Endothelial cell of umbilical vein (primary cell): ENCODE results near the gene ELAC2. TPM values are rescaled to one million over a fixed set of nuclear protein-coding genes. Genes with fewer than 3 reads are reported as not detected.

Experiments used
- BruUV-seq: library from RNA; stranded (reverse); fragments of 400-500 nt; replicated peaks from 2 replicates; lab custom pipeline; 2021; lab: Mats Ljungman, UMichigan
- CTCF ChIA-PET: fragments of 300-600, 350-600 bp; sonication (Branson Sonifier 250); formaldehyde crosslinking; loops from one replicate; lab custom pipeline; 2021; ENCODE audit warnings: antibody characterized with exemption, inconsistent platforms; lab: Charles Lee
- POLR2A ChIA-PET: fragments of 300-600, 350-600 bp; sonication (Branson Sonifier 250); formaldehyde crosslinking; loops from one replicate; lab custom pipeline; 2021; ENCODE audit warnings: antibody characterized with exemption, inconsistent platforms; lab: Charles Lee
- DNase-seq: peaks from one replicate; pipeline ENCODE4 v3.0.0-alpha.2; 2011; ENCODE audit warnings: low read depth, low spot score
- FAIRE-seq: peaks from 2 replicates; lab custom pipeline; 2011; peaks lifted over from hg19 to GRCh38; lab: Jason Lieb, UNC
- H2AFZ ChIP-seq: 2 replicates; pipeline ENCODE4 v1.6.0; 2012; ENCODE audit warnings: low read depth, low read length, control low read depth, inconsistent platforms
- H3K27ac ChIP-seq: 2 replicates; pipeline ENCODE4 v1.5.1; 2011; ENCODE audit warnings: low read depth, mild to moderate bottlenecking, control low read depth, low read length, moderate library complexity; ENCODE audit not compliant: insufficient read depth
- H3K27me3 ChIP-seq, 2 experiments: 2 replicates each; pipeline versions ENCODE4 v1.6.0 to v1.6.1; 2011; ENCODE audit warnings: low read length in 2 of 2, mixed read lengths in 1 of 2; ENCODE audit not compliant: control insufficient read depth in 2 of 2, insufficient read depth in 2 of 2
- H3K36me3 ChIP-seq, 2 experiments: 2 replicates in 1 of 2; 3 replicates in 1 of 2; pipeline ENCODE4 v1.5.1; 2011; ENCODE audit warnings: low read length in 2 of 2, mild to moderate bottlenecking in 1 of 2, moderate library complexity in 1 of 2; ENCODE audit not compliant: control insufficient read depth in 2 of 2, insufficient read depth in 2 of 2; ENCODE audit errors: extremely low read depth in 1 of 2
- H3K4me1 ChIP-seq: 3 replicates; pipeline ENCODE4 v1.5.1; 2011; ENCODE audit warnings: mild to moderate bottlenecking, low read length; ENCODE audit not compliant: control insufficient read depth, insufficient read depth; ENCODE audit errors: extremely low read depth
- H3K4me2 ChIP-seq: 2 replicates; pipeline ENCODE4 v1.6.1; 2011; ENCODE audit warnings: low read length, control low read depth, mixed read lengths; ENCODE audit not compliant: insufficient read depth
- H3K4me3 ChIP-seq, 3 experiments: fragments of 200-600 bp in 1 of 3; sonication (generic), shearing (Covaris generic) in 1 of 3; replicated peaks in 1 of 3; 2 replicates each; pipeline ENCODE4 v1.5.1; 2011 to 2016; ENCODE audit warnings: control low read depth in 3 of 3, low read length in 3 of 3, mild to moderate bottlenecking in 2 of 3, inconsistent platforms in 1 of 3, low read depth in 1 of 3, moderate library complexity in 1 of 3; ENCODE audit not compliant: insufficient read depth in 1 of 3
- H3K79me2 ChIP-seq: 2 replicates; pipeline ENCODE4 v1.6.0; 2012; ENCODE audit warnings: low read length, inconsistent platforms; ENCODE audit not compliant: control insufficient read depth, insufficient read depth
- H3K9ac ChIP-seq: replicated peaks from 2 replicates; pipeline ENCODE3; 2011; ENCODE audit warnings: low read length, control low read depth; ENCODE audit not compliant: insufficient read depth; ENCODE audit errors: extremely low read depth
- H3K9me1 ChIP-seq: replicated peaks from 3 replicates; pipeline ENCODE4 v1.6.0; 2011; ENCODE audit warnings: mild to moderate bottlenecking, low read length; ENCODE audit not compliant: control insufficient read depth, insufficient read depth; ENCODE audit errors: extremely low read depth
- H3K9me3 ChIP-seq: replicated peaks from 2 replicates; pipeline ENCODE4 v1.5.1; 2012; ENCODE audit warnings: low read length, inconsistent platforms; ENCODE audit not compliant: control insufficient read depth, insufficient read depth
- H4K20me1 ChIP-seq: replicated peaks from 2 replicates; pipeline ENCODE3; 2011; ENCODE audit warnings: mild to moderate bottlenecking, low read length; ENCODE audit not compliant: control insufficient read depth, insufficient read depth; ENCODE audit errors: extremely low read depth
- EZH2 ChIP-seq: IDR thresholded peaks from 2 replicates; pipeline ENCODE4 v1.6.1; 2012; ENCODE audit warnings: borderline replicate concordance, low read depth, mild to moderate bottlenecking, moderate library complexity, low read length, inconsistent platforms; ENCODE audit not compliant: severe bottlenecking
- FOS ChIP-seq: IDR thresholded peaks from 2 replicates; pipeline ENCODE4 v1.6.1; 2011; ENCODE audit warnings: mild to moderate bottlenecking, low read length, moderate library complexity, borderline replicate concordance; ENCODE audit not compliant: insufficient read depth
- GATA2 ChIP-seq: IDR thresholded peaks from 2 replicates; pipeline ENCODE4 v1.7.0; 2011; ENCODE audit warnings: low read depth, mild to moderate bottlenecking, moderate library complexity, mixed read lengths, low read length; ENCODE audit not compliant: insufficient read length, insufficient read depth
- JUN ChIP-seq: IDR thresholded peaks from 2 replicates; pipeline ENCODE4 v1.6.1; 2011; ENCODE audit warnings: borderline replicate concordance, low read depth; ENCODE audit not compliant: insufficient read length, insufficient read depth
- MAX ChIP-seq: IDR thresholded peaks from 2 replicates; pipeline ENCODE4 v1.6.1; 2011; ENCODE audit not compliant: insufficient read depth, insufficient read length
- MYC ChIP-seq: IDR thresholded peaks from one replicate; pipeline ENCODE4 v1.6.1; 2011; ENCODE audit warnings: mild to moderate bottlenecking, low read depth, low read length
- POLR2A ChIP-seq: IDR thresholded peaks from 2 replicates; pipeline ENCODE4 v1.6.1; 2012; ENCODE audit warnings: low read depth, mild to moderate bottlenecking, control low read depth, low read length
- POLR2AphosphoS5 ChIP-seq: IDR thresholded peaks from 2 replicates; pipeline ENCODE4 v1.6.1; 2012; ENCODE audit warnings: low read depth, mild to moderate bottlenecking, control low read depth, low read length, moderate library complexity; ENCODE audit not compliant: insufficient read depth
- dilution Hi-C: fragments of 300-500 bp; cut with MboI; formaldehyde crosslinking; loops from one replicate; pipeline ENCODE4 v1.15.0; 2019; ENCODE audit warnings: low sequenced_read_pairs; ENCODE audit not compliant: extremely low pct_ligation_motif_present
- intact Hi-C: fragments of 100-400 bp; cut with micrococcal nuclease; formaldehyde crosslinking; loops from one replicate; pipeline ENCODE4 v1.10.0; 2022
- polyA plus RNA-seq, 4 experiments: library from polyadenylated mRNA; depleted of rRNA in 3 of 4; stranded (reverse) in 3 of 4; unstranded in 1 of 4; fragments of >200 nt; gene quantifications; 2 replicates each; pipeline versions ENCODE4 v1.2.1 to v1.2.3, GENCODE V29; 2011 to 2012; ENCODE audit warnings: missing spikeins in 1 of 4
- total RNA-seq: library from RNA; stranded (reverse); gene quantifications from 2 replicates; pipeline ENCODE4 v1.2.3, GENCODE V29; 2021
- TF ChIP-seq, protein P1 (sequence below), 2 donors: IDR thresholded peaks; 1 replicate in 1 of 2; 2 replicates in 1 of 2; pipeline ENCODE4 v1.5.1; 2011; ENCODE audit warnings: low read length in 2 of 2, mild to moderate bottlenecking in 2 of 2, moderate library complexity in 2 of 2, control low read depth in 1 of 2, inconsistent platforms in 1 of 2, low read depth in 1 of 2; ENCODE audit not compliant: insufficient read depth in 1 of 2; ENCODE audit errors: extremely low read depth in 1 of 2

Gene ELAC2
- total and polyA plus RNA-seq, 2 donors (not counting 3 experiments of a cell fraction or from before 2014, with no cell fraction given), result 64.8 to 75.9 TPM

- no peaks in the 10 kb centered on the region for H3K36me3 ChIP-seq
- no peak overlapping the region for H2AFZ ChIP-seq
- POLR2A ChIA-PET, result interaction anchor here (0.9 kb wide), 1 partner anchor 20 kb away, joined by 3 read pairs; no protein-coding TSS in a partner anchor
- no peaks in the 10 kb centered on the region for H3K9me1 ChIP-seq
- H3K27ac ChIP-seq, result no peak overlapping the region
- no TSS peak for BruUV-seq
- no peaks in the 10 kb centered on the region for H3K4me1 ChIP-seq
- no peaks in the 10 kb centered on the region for H3K27me3 ChIP-seq
- H3K4me2 ChIP-seq, result no peak overlapping the region
- no peak overlapping the region for H3K4me3 ChIP-seq
- intact Hi-C loops, result no loop called here
- CTCF ChIA-PET, result no interaction called here
- dilution Hi-C loops, result loop anchor here (25.0 kb wide), 1 partner anchor 111 kb away; no protein-coding TSS in a partner anchor
- no peak overlapping the region for H3K9ac ChIP-seq
- no peak for TF ChIP-seq MAX
- TF ChIP-seq FOS, result no peak
- no peak for TF ChIP-seq POLR2A
- TF ChIP-seq JUN, result no peak
- no peak for TF ChIP-seq GATA2
- no peak for TF ChIP-seq EZH2
- no peak for TF ChIP-seq POLR2AphosphoS5
- TF ChIP-seq, protein P1, sequence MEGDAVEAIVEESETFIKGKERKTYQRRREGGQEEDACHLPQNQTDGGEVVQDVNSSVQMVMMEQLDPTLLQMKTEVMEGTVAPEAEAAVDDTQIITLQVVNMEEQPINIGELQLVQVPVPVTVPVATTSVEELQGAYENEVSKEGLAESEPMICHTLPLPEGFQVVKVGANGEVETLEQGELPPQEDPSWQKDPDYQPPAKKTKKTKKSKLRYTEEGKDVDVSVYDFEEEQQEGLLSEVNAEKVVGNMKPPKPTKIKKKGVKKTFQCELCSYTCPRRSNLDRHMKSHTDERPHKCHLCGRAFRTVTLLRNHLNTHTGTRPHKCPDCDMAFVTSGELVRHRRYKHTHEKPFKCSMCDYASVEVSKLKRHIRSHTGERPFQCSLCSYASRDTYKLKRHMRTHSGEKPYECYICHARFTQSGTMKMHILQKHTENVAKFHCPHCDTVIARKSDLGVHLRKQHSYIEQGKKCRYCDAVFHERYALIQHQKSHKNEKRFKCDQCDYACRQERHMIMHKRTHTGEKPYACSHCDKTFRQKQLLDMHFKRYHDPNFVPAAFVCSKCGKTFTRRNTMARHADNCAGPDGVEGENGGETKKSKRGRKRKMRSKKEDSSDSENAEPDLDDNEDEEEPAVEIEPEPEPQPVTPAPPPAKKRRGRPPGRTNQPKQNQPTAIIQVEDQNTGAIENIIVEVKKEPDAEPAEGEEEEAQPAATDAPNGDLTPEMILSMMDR (IDR thresholded peaks at IDR 0.05; ENCODE audit: extremely low read depth in 1 of 2, insufficient read depth in 1 of 2, low read depth in 1 of 2, low read length in 2 of 2), result no peak
- TF ChIP-seq MYC, result no peak
- no peak for DNase-seq
- H4K20me1 ChIP-seq, result no peaks in the 10 kb centered on the region
- FAIRE-seq, result no peak
- no peaks in the 10 kb centered on the region for H3K79me2 ChIP-seq
- H3K9me3 ChIP-seq, result no peaks in the 10 kb centered on the region
These were observed 44.3 kb downstream of the ELAC2 start for GRCh38 chr17:12973496-12974004.
